VCaP (cell line): ENCODE data around the gene ATP6V1B1.

ENCODE experiments used
- H3K27ac ChIP-seq: fragments of 450-650 bp; 2 replicates; pipeline ENCODE4 v1.5.1; 2017
- TF ChIP-seq, protein P1 (sequence below): fragments of 450-650 bp; conservative IDR thresholded peaks from 2 replicates; pipeline ENCODE4 v1.5.1; 2017; ENCODE audit warnings: mild to moderate bottlenecking, moderate library complexity

The ATP6V1B1 gene

GRCh38 chr2:71001592-71001927, 65.9 kb downstream of the ATP6V1B1 start:
- H3K27ac ChIP-seq: no peak overlapping the region
- TF ChIP-seq, protein P1, sequence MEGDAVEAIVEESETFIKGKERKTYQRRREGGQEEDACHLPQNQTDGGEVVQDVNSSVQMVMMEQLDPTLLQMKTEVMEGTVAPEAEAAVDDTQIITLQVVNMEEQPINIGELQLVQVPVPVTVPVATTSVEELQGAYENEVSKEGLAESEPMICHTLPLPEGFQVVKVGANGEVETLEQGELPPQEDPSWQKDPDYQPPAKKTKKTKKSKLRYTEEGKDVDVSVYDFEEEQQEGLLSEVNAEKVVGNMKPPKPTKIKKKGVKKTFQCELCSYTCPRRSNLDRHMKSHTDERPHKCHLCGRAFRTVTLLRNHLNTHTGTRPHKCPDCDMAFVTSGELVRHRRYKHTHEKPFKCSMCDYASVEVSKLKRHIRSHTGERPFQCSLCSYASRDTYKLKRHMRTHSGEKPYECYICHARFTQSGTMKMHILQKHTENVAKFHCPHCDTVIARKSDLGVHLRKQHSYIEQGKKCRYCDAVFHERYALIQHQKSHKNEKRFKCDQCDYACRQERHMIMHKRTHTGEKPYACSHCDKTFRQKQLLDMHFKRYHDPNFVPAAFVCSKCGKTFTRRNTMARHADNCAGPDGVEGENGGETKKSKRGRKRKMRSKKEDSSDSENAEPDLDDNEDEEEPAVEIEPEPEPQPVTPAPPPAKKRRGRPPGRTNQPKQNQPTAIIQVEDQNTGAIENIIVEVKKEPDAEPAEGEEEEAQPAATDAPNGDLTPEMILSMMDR: no peak

GRCh38 chr2:71001981-71002570, 66.4 kb downstream of the ATP6V1B1 start:
- H3K27ac ChIP-seq: no peak overlapping the region
- TF ChIP-seq, protein P1: no peak

- H3K27ac ChIP-seq: no peak overlapping the region
Measured at GRCh38 chr2:71003396-71003795, 67.7 kb downstream of the ATP6V1B1 start.

DNA sequence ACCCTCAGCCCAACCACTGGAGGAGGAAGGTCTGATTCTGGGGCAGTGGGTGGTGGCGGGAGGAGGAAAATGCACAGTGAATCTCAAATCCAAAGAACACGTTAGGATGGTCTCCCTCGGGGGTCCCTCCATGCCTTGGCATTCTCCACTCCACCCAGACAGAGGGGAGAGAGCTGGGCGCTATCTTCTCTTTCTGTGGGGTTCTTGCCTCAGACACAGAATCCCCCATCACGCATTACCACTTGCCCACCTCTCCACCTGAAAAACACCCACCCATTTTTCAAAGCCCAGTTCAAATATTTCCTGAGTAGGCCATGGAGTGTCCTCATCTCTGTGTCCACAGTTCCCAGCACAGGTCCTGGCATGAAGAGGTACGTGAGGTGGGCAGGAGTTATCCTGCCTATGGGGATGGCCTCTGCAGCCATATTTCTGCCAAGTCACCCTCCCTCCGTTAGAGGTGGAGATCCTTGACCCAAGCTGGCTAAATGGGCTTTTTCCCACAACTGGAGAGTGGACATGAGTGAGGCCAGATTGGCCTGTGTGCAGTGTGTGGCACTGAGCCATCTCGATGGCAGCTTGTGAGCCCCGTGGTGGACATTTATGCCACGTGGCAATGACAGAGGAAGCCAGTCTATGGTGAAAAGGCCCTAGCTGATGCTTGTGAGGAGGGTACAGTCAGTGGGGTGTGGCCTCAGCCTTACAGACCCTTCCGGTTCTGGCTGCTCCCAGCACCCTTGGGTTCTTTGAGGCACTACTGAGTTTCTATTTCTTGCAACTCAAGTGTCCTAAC, 68.5 kb downstream of the ATP6V1B1 start:
- TF ChIP-seq, protein P1: no peak
- H3K27ac ChIP-seq: no peak overlapping the region

More at GRCh38 chr2:71003396-71003795, 67.7 kb downstream of the ATP6V1B1 start:
- TF ChIP-seq, protein P1: no peak

DNA sequence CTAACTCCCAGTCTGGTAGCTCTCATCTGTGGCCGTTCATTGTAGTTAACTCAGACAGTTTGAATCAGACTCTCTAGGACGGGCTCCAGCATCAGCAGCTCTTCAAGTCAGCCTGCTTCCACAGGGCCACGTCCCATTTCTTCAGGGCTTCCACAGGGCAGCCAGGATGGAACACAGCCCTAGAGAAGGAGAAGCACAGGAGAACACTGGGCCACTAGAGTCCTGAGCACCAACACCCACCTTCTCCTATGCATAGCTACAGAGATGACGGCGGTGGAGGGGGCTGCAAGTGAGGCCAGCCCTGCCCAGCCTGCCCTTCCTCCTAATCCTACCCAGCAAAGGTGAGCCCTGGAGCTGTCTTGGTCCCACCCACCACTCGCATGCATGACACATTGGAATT, 69.2 kb downstream of the ATP6V1B1 start:
- no peak overlapping the region for H3K27ac ChIP-seq
- TF ChIP-seq, protein P1: no peak

- TF ChIP-seq, protein P1: no peak
- no peak overlapping the region for H3K27ac ChIP-seq
Measured at GRCh38 chr2:71005271-71006202, 69.8 kb downstream of the ATP6V1B1 start.

- TF ChIP-seq, protein P1: no peak
Measured at GRCh38 chr2:71006323-71006722, 70.6 kb downstream of the ATP6V1B1 start.

More at GRCh38 chr2:71006323-71006722, 70.6 kb downstream of the ATP6V1B1 start:
- no peak overlapping the region for H3K27ac ChIP-seq
